Stomach smooth muscle (tissue), 2 donors: Measurements from ENCODE around the gene CDKN1B.
"Not testable (repeated sequence)": the region's sequence is repeated elsewhere in the genome, so short reads cannot be mapped to it uniquely, and the experiment has no call there.

Experiments used
- H3K27ac ChIP-seq: one replicate; pipeline ENCODE4 v1.7.0; 2013; ENCODE audit warnings: mild to moderate bottlenecking, low read length, inconsistent platforms
- H3K27me3 ChIP-seq, 2 donors: one replicate each; pipeline ENCODE4 v1.7.0; 2013; ENCODE audit warnings: low read length in 2 of 2; ENCODE audit not compliant: insufficient read depth in 2 of 2, control insufficient read depth in 1 of 2
- H3K36me3 ChIP-seq, 2 donors: one replicate each; pipeline ENCODE4 v1.7.0; 2013; ENCODE audit warnings: low read length in 2 of 2; ENCODE audit not compliant: control insufficient read depth in 2 of 2, insufficient read depth in 2 of 2
- H3K4me1 ChIP-seq: one replicate; pipeline ENCODE4 v1.7.0; 2013; ENCODE audit warnings: low read length; ENCODE audit not compliant: control insufficient read depth, insufficient read depth
- H3K4me3 ChIP-seq, 2 donors: one replicate each; pipeline ENCODE4 v1.7.0; 2013; ENCODE audit warnings: low read length in 2 of 2
- H3K9ac ChIP-seq, 2 donors: one replicate each; pipeline ENCODE4 v1.7.0; 2013; ENCODE audit warnings: low read length in 2 of 2, mild to moderate bottlenecking in 1 of 2
- H3K9me3 ChIP-seq, 2 donors: one replicate each; pipeline ENCODE4 v1.7.0; 2013; ENCODE audit warnings: low read length in 2 of 2; ENCODE audit not compliant: control insufficient read depth in 2 of 2
- donor health status: healthy.
- donor health status: Pancreatic carcinoma.

Gene CDKN1B

DNA sequence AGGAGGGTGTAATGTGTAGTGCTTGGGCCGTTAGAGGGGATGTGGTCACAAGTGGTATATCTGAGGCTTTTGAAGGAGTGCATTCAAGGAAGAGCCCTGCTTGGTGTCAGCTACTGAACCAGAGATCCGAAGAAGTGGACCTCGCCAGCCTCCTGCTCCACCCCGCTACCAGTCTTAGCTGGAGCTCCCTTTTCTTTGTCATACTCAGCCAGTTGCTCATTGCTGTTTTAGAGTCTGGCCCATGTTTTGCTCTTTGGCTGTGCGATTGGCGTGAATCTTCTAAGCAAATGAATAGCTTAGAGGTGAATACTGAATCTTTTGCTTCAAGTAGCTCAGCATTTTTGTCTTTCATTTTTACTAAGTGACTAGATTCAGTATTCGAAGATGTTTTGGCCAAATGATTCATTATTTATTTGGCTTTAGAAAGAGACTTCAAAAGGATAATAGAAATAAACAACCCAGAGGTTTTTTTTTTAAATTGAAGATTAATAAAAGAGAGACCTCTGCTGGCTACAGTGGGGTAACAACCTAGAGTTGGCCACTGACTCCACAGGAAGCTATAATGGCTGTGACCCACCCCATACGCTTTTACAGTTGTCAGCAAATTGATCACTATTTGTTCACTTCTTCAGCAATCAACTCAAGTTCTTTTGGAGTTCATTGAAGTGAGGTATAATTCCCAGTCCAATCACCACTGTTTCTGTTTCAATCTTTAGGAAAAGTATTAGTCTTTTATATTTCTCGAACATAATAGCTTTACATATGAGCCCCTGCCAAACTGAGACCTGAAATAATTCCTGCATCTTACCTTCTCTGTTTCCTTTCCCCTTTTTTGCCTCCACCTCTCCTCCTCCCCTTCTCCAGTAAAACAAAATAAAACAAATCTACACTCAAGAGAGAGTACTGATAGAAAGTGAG lies 19.9 kb downstream of the CDKN1B start:
- H3K27ac ChIP-seq = peak overlapping the region; percentile 53
- peaks cover 16% of the 10 kb centered on the region for H3K4me1 ChIP-seq
- H3K9ac ChIP-seq = peak overlapping the region in 1 of 2 donors; percentile 42
- peak overlapping the region in 1 of 2 donors; percentile 60 for H3K4me3 ChIP-seq
- no peaks in the 10 kb centered on the region for H3K36me3 ChIP-seq
- no peaks in the 10 kb centered on the region for H3K27me3 ChIP-seq
- no peaks in the 10 kb centered on the region for H3K9me3 ChIP-seq

DNA sequence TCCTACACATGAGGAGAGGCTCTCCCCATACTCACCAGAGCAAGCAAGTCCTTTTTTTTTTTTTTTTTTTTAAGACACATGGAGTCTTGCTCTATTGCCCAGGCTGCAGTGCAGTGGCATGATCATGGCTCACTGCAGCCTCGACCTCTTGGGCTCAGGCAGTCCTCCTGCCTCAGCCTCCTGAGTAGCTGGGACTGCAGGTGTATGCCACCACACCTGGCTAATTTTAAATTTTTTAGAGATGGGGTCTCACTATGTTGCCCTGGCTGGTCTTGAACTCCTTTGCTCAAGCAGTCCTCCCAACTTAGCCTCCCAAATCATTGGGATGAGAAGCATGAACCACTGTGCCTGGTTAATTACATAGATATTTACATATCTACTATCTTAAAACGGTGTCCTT lies 21.0 kb downstream of the CDKN1B start:
- not testable (repeated sequence) for H3K27me3 ChIP-seq, H3K4me3 ChIP-seq, H3K9me3 ChIP-seq, H3K36me3 ChIP-seq, H3K27ac ChIP-seq, H3K9ac ChIP-seq
- H3K4me1 ChIP-seq = peaks cover 16% of the 10 kb centered on the region

DNA sequence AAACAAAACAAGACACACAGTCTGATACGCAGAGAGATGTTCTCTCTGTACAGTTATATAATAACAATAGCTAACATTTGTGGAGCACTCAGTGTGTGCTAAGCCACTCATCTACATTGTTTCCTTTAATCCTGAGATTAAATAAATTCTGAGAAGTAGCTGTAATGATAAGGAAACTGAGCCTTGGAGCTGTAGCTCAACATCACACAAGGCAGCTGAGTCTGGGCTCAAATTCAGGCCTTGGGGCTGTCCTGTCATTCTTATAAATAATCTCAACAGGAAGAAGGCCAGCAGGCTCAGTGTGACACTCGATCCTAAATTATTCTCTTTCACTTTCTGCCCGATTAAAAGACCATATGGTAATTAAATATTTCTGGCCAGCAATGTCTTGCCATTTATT lies 24.5 kb downstream of the CDKN1B start:
- peak overlapping the region in 1 of 2 donors; percentile 22 for H3K4me3 ChIP-seq
- H3K4me1 ChIP-seq = peaks cover 7% of the 10 kb centered on the region
- peak overlapping the region in 1 of 2 donors; percentile 47 for H3K9ac ChIP-seq
- peak overlapping the region; percentile 1 for H3K27ac ChIP-seq
- H3K9me3 ChIP-seq = no peaks in the 10 kb centered on the region
- H3K27me3 ChIP-seq = no peaks in the 10 kb centered on the region
- H3K36me3 ChIP-seq = no peaks in the 10 kb centered on the region

DNA sequence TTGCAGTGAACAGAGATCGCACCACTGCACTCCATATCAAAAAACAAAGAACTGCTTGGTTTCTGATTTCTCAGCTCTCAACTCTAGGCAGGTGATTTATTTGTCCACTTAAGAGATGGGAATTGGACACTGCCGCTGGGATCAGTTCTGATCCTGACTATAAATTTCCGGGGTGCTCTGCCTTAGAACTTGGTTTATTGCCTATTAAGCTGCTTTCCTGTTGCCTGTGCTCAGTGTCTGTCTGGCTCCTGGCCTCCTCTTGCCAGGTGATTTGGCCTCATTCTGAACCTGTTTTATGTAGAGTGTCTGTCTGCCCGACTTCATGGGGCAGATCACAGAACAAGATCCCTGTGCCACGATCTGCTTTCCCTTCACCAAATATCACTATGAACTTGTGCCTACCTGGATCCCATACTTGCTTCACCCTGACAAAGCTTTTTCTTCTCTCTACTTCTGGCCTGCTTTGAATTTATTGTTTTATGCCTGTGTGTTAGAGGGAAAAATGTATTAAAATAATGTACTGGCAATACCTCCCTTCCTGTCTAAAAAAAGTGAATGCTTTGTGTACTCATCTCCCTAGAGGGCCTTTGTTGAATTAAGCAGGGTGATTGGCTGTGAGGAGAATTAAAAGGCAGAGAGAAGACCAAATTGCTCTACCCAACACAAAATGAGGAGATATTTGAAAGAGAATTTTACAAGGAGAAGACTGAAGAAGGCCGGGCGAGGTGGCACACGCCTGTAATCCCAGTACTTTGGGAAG lies 27.6 kb downstream of the CDKN1B start:
- H3K4me1 ChIP-seq = peaks cover 3% of the 10 kb centered on the region
- no peak overlapping the region for H3K9ac ChIP-seq
- no peaks in the 10 kb centered on the region for H3K27me3 ChIP-seq
- H3K4me3 ChIP-seq = no peak overlapping the region
- H3K27ac ChIP-seq = no peak overlapping the region
- H3K9me3 ChIP-seq = no peaks in the 10 kb centered on the region
- no peaks in the 10 kb centered on the region for H3K36me3 ChIP-seq

DNA sequence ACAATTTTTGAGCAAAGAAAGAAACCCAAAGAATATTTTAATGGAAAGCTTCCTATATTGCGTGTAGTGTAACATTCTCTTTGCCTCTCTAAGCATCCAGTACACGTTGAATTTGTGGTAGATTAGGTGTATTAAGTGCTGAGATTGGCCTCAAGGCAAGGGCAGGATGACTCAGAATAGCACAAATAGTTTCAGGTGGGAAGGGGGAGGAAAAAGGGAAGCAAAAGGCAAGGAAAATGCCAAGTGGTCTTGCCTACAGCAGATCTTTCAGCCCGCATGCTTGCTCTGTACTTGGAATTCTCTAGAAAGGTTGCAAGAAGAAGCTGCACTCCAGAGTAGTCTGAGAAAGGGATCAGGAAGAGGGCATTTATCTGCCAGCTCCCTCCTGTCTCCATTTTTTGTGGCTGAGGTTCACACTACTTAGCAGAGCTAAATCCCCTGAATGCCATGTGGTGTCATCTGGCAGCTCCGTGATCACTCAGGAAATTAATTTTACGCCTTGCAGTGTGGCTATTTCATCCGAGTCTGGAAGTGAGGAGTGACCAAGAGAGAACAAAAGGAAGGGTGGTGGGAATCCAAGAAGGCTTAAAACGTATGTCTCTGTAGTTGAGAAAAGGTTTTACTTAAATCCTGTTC lies 28.5 kb downstream of the CDKN1B start:
- Histone ChIP-seq H3K36me3 (no peaks in the 10 kb centered on the region), H3K27ac (no peak overlapping the region), H3K4me3 (no peak overlapping the region), H3K4me1 (peaks cover 3% of the 10 kb centered on the region), H3K9ac (no peak overlapping the region), H3K9me3 (no peaks in the 10 kb centered on the region), H3K27me3 (no peaks in the 10 kb centered on the region)

DNA sequence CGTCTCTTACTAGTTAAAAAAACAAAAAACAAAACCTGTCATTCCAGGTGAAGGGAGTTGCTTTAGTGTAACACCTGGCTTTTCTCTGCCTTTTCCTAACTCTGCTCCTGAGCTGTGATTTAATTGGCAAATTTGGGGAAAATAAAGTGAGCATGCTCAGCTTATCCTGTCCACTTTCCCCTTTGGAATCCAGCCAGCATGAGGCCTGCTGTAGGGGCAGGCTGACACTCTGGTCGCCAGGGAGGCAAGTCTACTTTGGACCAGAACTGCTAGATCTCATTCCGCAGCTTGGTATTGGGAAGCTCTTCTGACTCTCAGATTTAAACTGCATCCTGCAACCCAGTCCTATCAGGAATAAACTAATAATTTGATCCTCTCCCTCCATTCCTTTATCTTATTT lies 30.1 kb downstream of the CDKN1B start:
- H3K4me3 ChIP-seq = no peak overlapping the region
- H3K9me3 ChIP-seq = no peaks in the 10 kb centered on the region
- no peaks in the 10 kb centered on the region for H3K27me3 ChIP-seq
- H3K27ac ChIP-seq = no peak overlapping the region
- no peaks in the 10 kb centered on the region for H3K36me3 ChIP-seq
- no peaks in the 10 kb centered on the region for H3K4me1 ChIP-seq
- no peak overlapping the region for H3K9ac ChIP-seq

DNA sequence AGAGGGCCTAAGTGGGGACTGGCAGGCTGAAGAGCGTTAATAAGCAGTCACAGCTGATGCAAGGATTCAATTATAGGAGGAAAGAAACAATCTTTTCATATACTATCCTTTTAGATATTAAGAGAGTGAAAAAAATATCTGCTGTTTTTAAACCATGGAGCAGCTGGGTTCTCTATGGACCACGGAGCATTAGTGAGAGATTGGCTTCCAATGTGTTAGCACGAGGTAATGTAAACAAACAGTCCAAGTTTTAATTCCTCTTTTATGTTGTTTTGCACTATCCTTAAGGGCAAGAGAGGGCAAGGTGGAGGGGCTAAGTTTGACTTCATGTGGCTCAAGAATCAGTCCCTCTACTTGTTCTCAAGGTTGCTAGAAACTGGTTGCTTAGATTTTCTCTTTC lies 30.9 kb downstream of the CDKN1B start:
- H3K9me3 ChIP-seq = no peaks in the 10 kb centered on the region
- no peaks in the 10 kb centered on the region for H3K36me3 ChIP-seq
- H3K9ac ChIP-seq = no peak overlapping the region
- no peaks in the 10 kb centered on the region for H3K27me3 ChIP-seq
- no peaks in the 10 kb centered on the region for H3K4me1 ChIP-seq
- H3K27ac ChIP-seq = no peak overlapping the region
- no peak overlapping the region for H3K4me3 ChIP-seq

DNA sequence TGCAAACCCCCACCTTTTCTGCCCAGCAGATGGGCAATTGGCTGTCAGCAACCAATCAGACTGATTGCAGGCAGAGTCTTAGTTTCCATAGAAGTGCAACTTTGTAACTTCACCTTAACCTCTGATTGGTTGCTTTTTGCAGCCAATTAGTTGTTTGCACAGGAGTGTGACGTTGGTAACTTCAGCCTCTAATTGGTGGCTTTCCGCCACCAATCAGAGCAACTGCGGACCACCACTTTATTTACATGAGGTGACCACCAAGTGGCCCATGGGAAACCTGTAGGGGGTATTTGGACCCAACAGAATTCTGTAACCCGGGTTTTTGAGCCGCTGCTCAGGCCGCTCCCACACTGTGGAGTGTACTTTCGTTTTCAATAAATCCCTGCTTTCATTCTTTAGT lies 32.3 kb downstream of the CDKN1B start:
- Histone ChIP-seq H3K27ac (no peak overlapping the region), H3K27me3 (no peaks in the 10 kb centered on the region), H3K36me3 (no peaks in the 10 kb centered on the region), H3K9me3 (no peaks in the 10 kb centered on the region), H3K4me1 (no peaks in the 10 kb centered on the region), H3K9ac (no peak overlapping the region), H3K4me3 (no peak overlapping the region)

DNA sequence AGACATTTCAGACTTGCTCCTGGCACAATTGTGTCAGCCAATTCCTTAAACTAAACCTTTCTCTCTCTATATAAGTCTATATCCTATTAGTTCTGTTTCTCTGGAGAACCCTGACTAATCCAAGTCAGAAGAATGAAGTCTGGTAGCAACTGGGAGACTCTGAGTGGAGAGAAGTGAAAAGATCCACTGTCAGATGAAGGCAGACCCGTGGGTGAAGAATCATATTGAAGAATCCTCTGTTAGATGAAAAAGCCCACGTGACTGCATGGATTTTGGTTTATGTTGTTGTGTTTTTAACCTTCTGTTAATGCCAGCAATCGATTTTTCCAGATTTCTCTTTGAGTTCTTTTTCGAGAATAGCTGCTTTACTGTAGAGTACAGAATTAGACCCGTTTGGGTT lies 38.8 kb downstream of the CDKN1B start:
- Histone ChIP-seq H3K36me3 (no peaks in the 10 kb centered on the region), H3K27me3 (no peaks in the 10 kb centered on the region), H3K4me1 (no peaks in the 10 kb centered on the region), H3K27ac (no peak overlapping the region), H3K4me3 (no peak overlapping the region), H3K9ac (no peak overlapping the region), H3K9me3 (no peaks in the 10 kb centered on the region)

DNA sequence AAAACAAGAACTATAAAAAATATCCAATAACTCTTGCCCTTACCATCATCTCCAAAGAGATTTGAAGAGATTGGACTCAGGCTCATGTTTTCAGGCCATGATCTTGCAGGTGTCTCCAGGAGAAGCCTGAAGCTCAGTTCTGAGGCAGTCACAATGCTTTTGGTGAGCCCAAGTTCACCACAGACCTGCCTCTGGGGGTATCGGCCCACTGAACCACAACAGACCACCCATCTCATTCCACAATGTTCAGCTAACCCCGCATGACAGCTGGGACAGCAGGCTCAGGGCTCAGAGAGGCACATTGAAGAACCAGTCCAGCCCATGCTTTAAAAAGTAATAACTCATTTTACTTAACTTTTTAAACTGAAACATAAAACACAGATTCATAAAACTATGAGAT lies 40.0 kb downstream of the CDKN1B start:
- Histone ChIP-seq H3K9ac (no peak overlapping the region), H3K27me3 (no peaks in the 10 kb centered on the region), H3K27ac (no peak overlapping the region), H3K4me3 (no peak overlapping the region), H3K9me3 (no peaks in the 10 kb centered on the region), H3K36me3 (no peaks in the 10 kb centered on the region), H3K4me1 (no peaks in the 10 kb centered on the region)
